Measurements from ENCODE around the gene KRTAP13-3. TPM values are rescaled to one million over a fixed set of nuclear protein-coding genes. Genes with fewer than 3 reads are reported as not detected.

KRTAP13-3 gene
- total and polyA plus RNA-seq, 7 donors: not detected

- H3K4me3 ChIP-seq: no peak overlapping the region
- no peak overlapping the region for H3K27ac ChIP-seq
- H3K36me3 ChIP-seq: no peaks in the 10 kb centered on the region
- intact Hi-C loops (cut with DNase I): no loop called here
- no peak for DNase-seq
- WGBS, 2 donors: 38 to 57% methylated on average over 4 of the region's 4 CpGs
- TF ChIP-seq POLR2A (IDR thresholded peaks at IDR 0.05) (no peak), EP300 (IDR thresholded peaks at IDR 0.05) (no peak), POLR2AphosphoS5 (IDR thresholded peaks at IDR 0.05) (no peak), CTCF (IDR thresholded peaks at IDR 0.05) (no peak)
- H3K9me3 ChIP-seq: no peaks in the 10 kb centered on the region
- no peaks in the 10 kb centered on the region for H3K4me1 ChIP-seq
- no peaks in the 10 kb centered on the region for H3K27me3 ChIP-seq
Measured at GRCh38 chr21:30447056-30447455, 21.3 kb upstream of the KRTAP13-3 start.

- Histone ChIP-seq H3K36me3 (no peaks in the 10 kb centered on the region), H3K4me3 (no peak overlapping the region), H3K4me1 (no peaks in the 10 kb centered on the region), H3K9me3 (no peaks in the 10 kb centered on the region), H3K27me3 (no peaks in the 10 kb centered on the region), H3K27ac (no peak overlapping the region)
- intact Hi-C loops (cut with DNase I): no loop called here
- WGBS, 2 donors: 49 to 60% methylated on average over 1 of the region's 1 CpG
- no peak for DNase-seq
- TF ChIP-seq CTCF (IDR thresholded peaks at IDR 0.05) (no peak), POLR2AphosphoS5 (IDR thresholded peaks at IDR 0.05) (no peak), POLR2A (IDR thresholded peaks at IDR 0.05) (no peak), EP300 (IDR thresholded peaks at IDR 0.05) (no peak)
Measured at GRCh38 chr21:30444204-30444603, 18.5 kb upstream of the KRTAP13-3 start.

GRCh38 chr21:30443226-30443625 is 17.5 kb upstream of the KRTAP13-3 start:
- intact Hi-C loops (cut with DNase I): no loop called here
- Histone ChIP-seq H3K4me3 (no peak overlapping the region), H3K4me1 (no peaks in the 10 kb centered on the region), H3K27me3 (no peaks in the 10 kb centered on the region), H3K36me3 (no peaks in the 10 kb centered on the region), H3K27ac (no peak overlapping the region), H3K9me3 (no peaks in the 10 kb centered on the region)
- TF ChIP-seq POLR2AphosphoS5 (IDR thresholded peaks at IDR 0.05): no peak
- no peak for TF ChIP-seq CTCF (IDR thresholded peaks at IDR 0.05)
- TF ChIP-seq POLR2A (IDR thresholded peaks at IDR 0.05): no peak
- DNase-seq: no peak

GRCh38 chr21:30439975-30440374 is 14.2 kb upstream of the KRTAP13-3 start, which contains the start of gene KRTAP15-1:
Gene KRTAP15-1, plus strand, starts transcription at chr21:30440275. Its CDS starts 53 bp downstream, at chr21:30440328.
- H3K36me3 ChIP-seq: no peaks in the 10 kb centered on the region
- intact Hi-C loops (cut with DNase I): no loop called here
- no peak within 1 kb of the TSS for H3K4me3 ChIP-seq
- no peak within 1 kb of the TSS for H3K27ac ChIP-seq
- WGBS, 2 donors: 92 to 94% methylated on average over 5 of the region's 5 CpGs
- H3K9me3 ChIP-seq: no peaks in the 10 kb centered on the region
- TF ChIP-seq EP300 (IDR thresholded peaks at IDR 0.05) (no peak), CTCF (IDR thresholded peaks at IDR 0.05) (no peak), POLR2A (IDR thresholded peaks at IDR 0.05) (no peak), POLR2AphosphoS5 (IDR thresholded peaks at IDR 0.05) (no peak)
- no peak for DNase-seq
- no peaks in the 10 kb centered on the region for H3K4me1 ChIP-seq
- H3K27me3 ChIP-seq: no peaks in the 10 kb centered on the region

- H3K27ac ChIP-seq: no peak overlapping the region
- H3K36me3 ChIP-seq: no peaks in the 10 kb centered on the region
- intact Hi-C loops (cut with DNase I): no loop called here
- H3K27me3 ChIP-seq: no peaks in the 10 kb centered on the region
- TF ChIP-seq CTCF (IDR thresholded peaks at IDR 0.05) (no peak), POLR2A (IDR thresholded peaks at IDR 0.05) (no peak), POLR2AphosphoS5 (IDR thresholded peaks at IDR 0.05) (no peak), EP300 (IDR thresholded peaks at IDR 0.05) (no peak)
- DNase-seq: no peak
- H3K9me3 ChIP-seq: no peaks in the 10 kb centered on the region
- no peak overlapping the region for H3K4me3 ChIP-seq
- no peaks in the 10 kb centered on the region for H3K4me1 ChIP-seq
- WGBS, 2 donors: 67 to 84% methylated on average over 3 of the region's 3 CpGs
Measured at GRCh38 chr21:30437010-30437565, 11.4 kb upstream of the KRTAP13-3 start.

Data from sigmoid colon (tissue), 7 donors.